Left lung (tissue), 10 donors: ENCODE measurements around the gene UST. TPM values are rescaled to one million over a fixed set of nuclear protein-coding genes. Genes with fewer than 3 reads are reported as not detected.

ENCODE experiments used
- ATAC-seq: fragments of 200-7000 bp; cut with Tn5 transposase; one replicate; pipeline ENCODE4 v1.9.1; 2020; ENCODE audit warnings: moderate library complexity
- DNase-seq, 4 donors: peaks; one replicate each; pipeline ENCODE4 v3.0.0-alpha.2; 2013 to 2020
- H3K27ac ChIP-seq, 2 donors: fragments of 200-600 bp; sonication (generic) in 1 of 2; one replicate each; pipeline versions ENCODE4 v1.5.0 to v1.8.0; 2020 to 2021
- H3K27me3 ChIP-seq, 2 donors: fragments of 200-600 bp; sonication (generic) in 1 of 2; one replicate each; pipeline versions ENCODE4 v1.5.0 to v1.8.0; 2020 to 2021
- H3K36me3 ChIP-seq, 2 donors: fragments of 200-600 bp; sonication (generic) in 1 of 2; one replicate each; pipeline versions ENCODE4 v1.5.0 to v1.8.0; 2020 to 2021
- H3K4me1 ChIP-seq, 2 donors: fragments of 200-600 bp; one replicate each; pipeline ENCODE4 v1.8.0; 2021
- H3K4me3 ChIP-seq, 2 donors: fragments of 200-600 bp; sonication (generic) in 1 of 2; one replicate each; pipeline versions ENCODE4 v1.5.0 to v1.8.0; 2020 to 2021; ENCODE audit warnings: mild to moderate bottlenecking in 1 of 2
- H3K9me3 ChIP-seq, 2 donors: fragments of 200-600 bp; sonication (generic) in 1 of 2; one replicate each; pipeline versions ENCODE4 v1.5.0 to v1.8.0; 2020 to 2021
- CTCF ChIP-seq, 2 donors: fragments of 200-600 bp; sonication (generic) in 1 of 2; IDR thresholded peaks; one replicate each; pipeline versions ENCODE4 v1.5.0 to v1.8.0; 2021; ENCODE audit warnings: antibody characterized with exemption in 2 of 2
- intact Hi-C, 2 donors: fragments of 100-400 bp; cut with DNase I; formaldehyde crosslinking; loops; one replicate each; pipeline versions ENCODE4 v1.11.2 to v1.14.2; 2022
- polyA plus RNA-seq, 6 donors: library from polyadenylated mRNA; unstranded; fragments of 120-200 nt; gene quantifications; one replicate each; pipeline ENCODE4 v1.2.1, GENCODE V29; 2013; ENCODE audit not compliant: insufficient read length in 6 of 6
- total RNA-seq, 2 donors: library from RNA; stranded (reverse); fragmentation: NEBNext Ultra II Directional; extraction: Animal tissue kit (Norgen Biotek cat#: 25700); gene quantifications; one replicate each; pipeline ENCODE4 v1.2.1, GENCODE V29; 2021
- donor health status: DM: no; HTN: yes; CAD: no.
- donor health status: DM: no; HTN: no; CAD: no.

The UST gene
- total and polyA plus RNA-seq, 8 donors = 7.4 to 17.0 (median 9.5) TPM

DNA sequence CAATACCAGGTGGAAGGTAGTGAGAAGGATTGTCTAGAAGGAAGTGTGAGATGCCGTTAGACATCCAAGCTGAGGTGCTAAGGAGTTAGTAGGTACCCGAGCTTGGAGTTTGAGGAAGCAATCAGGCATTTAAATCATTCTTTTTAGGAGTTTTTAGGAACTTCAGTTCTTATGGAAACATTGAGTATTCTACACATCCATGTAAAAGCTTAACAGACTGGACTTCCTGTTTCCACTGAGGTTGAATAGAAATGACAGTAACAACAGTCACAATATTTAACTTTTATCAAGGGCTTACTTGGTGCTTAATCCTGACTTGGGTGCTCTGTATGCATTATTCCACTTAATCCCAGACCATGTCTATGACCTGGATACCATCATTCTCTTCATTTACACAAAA, 136.4 kb downstream of the UST start:
- Histone ChIP-seq H3K4me3 (no peak overlapping the region), H3K4me1 (no peaks in the 10 kb centered on the region), H3K36me3 (no peaks in the 10 kb centered on the region), H3K27ac (no peak overlapping the region), H3K9me3 (no peaks in the 10 kb centered on the region), H3K27me3 (no peaks in the 10 kb centered on the region)
- ATAC-seq (no peak), DNase-seq (no peak)
- no peak for TF ChIP-seq CTCF (IDR thresholded peaks at IDR 0.05)
- intact Hi-C loops = no loop called here

DNA sequence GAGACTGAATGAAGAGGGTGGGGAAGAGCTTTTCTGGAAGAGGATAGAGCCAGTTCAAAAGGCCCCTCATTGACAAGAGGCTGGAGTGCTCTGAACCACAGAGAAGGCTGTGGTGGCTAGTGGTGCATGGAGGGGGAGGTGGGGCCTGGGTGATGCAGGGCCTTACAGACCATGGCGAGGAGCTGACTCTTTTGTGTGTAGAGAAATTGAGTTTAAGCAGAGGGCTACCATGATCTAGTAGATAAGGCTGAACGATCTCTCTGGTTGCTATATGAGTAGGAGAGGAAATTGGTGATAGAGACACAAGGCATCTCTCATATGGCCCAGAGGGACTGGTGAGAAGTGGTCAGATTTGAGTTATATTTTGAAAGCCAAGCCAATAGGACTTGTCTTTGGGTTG, 137.6 kb downstream of the UST start:
- no peaks in the 10 kb centered on the region for H3K36me3 ChIP-seq
- H3K27ac ChIP-seq = no peak overlapping the region
- DNase-seq = no peak
- H3K27me3 ChIP-seq = no peaks in the 10 kb centered on the region
- ATAC-seq = no peak
- H3K4me1 ChIP-seq = no peaks in the 10 kb centered on the region
- H3K9me3 ChIP-seq = no peaks in the 10 kb centered on the region
- intact Hi-C loops = no loop called here
- no peak overlapping the region for H3K4me3 ChIP-seq
- TF ChIP-seq CTCF (IDR thresholded peaks at IDR 0.05) = no peak

DNA sequence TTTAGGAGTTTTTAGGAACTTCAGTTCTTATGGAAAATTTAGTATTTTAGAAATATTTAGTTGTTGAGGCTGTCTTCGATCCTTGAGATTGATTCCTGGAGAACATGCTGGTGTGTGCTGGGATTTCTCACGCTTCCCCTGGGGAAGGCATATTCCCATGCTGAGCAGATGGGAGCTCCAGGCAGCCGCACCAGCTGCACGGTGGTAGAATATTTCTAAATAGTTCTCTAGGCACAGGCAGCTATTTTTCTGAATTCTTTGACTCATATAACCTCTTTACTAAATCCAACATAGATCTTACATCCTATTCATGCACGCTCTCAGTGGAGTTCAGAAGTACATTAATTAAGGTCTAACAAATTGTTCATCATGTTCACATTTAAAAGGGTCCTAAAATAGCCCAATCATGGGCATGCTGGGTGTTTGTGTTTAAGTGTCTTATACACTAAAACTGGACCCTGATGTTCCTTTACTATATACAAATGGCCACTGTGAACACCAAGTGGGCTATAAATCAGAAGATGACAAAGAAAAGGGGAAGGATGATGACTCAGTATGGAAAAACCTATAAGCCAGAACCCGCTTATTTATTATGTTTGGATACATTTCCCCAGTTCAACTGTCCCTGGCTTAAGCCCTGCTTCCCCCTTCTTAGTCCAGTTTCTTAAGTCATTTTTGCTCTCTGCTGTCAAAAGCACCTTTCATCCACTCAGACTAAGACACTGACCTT, 138.5 kb downstream of the UST start:
- DNase-seq (no peak), ATAC-seq (no peak)
- no peak for TF ChIP-seq CTCF (IDR thresholded peaks at IDR 0.05)
- Histone ChIP-seq H3K27ac (no peak overlapping the region), H3K27me3 (no peaks in the 10 kb centered on the region), H3K4me1 (no peaks in the 10 kb centered on the region), H3K9me3 (no peaks in the 10 kb centered on the region), H3K36me3 (no peaks in the 10 kb centered on the region), H3K4me3 (no peak overlapping the region)
- intact Hi-C loops = no loop called here

DNA sequence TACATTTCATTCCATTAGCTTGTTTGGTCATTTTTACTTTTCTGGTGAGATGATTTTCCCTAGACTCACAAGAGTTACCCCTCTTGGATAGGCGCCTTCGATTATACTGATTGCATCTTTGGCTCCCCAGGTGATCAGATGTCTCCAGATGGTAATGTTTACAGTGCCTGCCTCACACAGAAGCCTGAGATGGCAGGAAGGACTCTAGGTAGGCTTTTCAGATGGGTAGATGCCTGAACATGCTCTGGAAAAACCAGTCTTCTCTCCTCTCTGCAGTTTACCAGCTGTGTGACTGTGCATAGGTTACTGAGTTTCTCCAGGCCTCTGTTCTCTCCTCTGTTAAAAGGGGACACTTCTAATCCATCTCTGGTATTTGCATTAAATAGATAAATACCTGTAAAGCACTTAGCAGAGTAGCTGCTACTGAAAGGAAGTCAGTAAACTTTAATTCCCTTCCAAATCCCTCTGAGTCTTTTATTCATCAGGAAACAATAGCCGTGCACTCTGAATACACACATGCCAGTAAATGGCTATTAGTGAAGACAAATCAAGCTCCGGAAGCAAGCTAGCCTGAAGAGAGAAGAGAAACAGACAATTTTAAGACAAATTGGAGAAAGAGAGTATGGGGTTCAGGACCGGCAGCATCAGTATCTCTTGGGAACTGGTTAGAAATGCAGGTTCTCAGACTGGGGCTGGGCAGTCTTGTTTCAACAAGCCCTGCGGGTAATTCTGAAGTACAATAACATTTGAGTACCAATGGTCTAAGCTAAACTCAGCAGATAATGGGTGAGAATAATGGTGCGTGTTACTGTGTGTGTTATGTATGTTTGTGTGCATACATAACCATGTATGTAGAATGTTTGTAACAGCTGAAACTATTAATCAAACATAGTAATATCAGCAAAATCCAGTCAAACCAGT, 139.4 kb downstream of the UST start:
- Histone ChIP-seq H3K36me3 (no peaks in the 10 kb centered on the region), H3K4me3 (no peak overlapping the region), H3K4me1 (no peaks in the 10 kb centered on the region), H3K9me3 (no peaks in the 10 kb centered on the region), H3K27ac (no peak overlapping the region), H3K27me3 (no peaks in the 10 kb centered on the region)
- DNase-seq = no peak
- intact Hi-C loops = no loop called here
- ATAC-seq = no peak
- no peak for TF ChIP-seq CTCF (IDR thresholded peaks at IDR 0.05)

DNA sequence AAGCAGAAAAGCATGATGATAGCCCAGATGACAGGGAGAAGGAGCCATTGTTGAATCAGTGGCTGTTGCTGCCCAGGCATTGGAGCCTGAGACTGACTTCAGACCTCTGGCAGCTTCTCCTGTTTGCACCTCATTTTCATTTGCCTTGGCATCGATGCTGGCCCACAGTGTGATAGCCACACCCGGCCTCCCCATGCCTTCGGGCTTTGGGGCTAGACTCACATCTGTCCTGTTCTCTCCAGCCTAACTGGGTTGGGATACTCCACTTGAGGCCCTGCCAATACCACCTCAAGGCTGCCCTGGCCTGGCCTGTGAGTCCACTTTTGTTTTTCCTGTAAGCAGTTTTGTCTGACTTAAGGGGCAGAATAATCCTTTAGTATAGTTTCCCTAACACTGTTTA, 140.4 kb downstream of the UST start:
- ATAC-seq (no peak), DNase-seq (no peak)
- H3K36me3 ChIP-seq = no peaks in the 10 kb centered on the region
- H3K27me3 ChIP-seq = no peaks in the 10 kb centered on the region
- no peak overlapping the region for H3K27ac ChIP-seq
- H3K9me3 ChIP-seq = no peaks in the 10 kb centered on the region
- no peak for TF ChIP-seq CTCF (IDR thresholded peaks at IDR 0.05)
- no peaks in the 10 kb centered on the region for H3K4me1 ChIP-seq
- intact Hi-C loops = no loop called here
- no peak overlapping the region for H3K4me3 ChIP-seq
